H1 (cell line): ENCODE data around the gene ANKLE1. TPM values are rescaled to one million over a fixed set of nuclear protein-coding genes. Genes with fewer than 3 reads are reported as not detected.

Experiments
- ASH2L ChIP-seq: fragments of 200-600, 300-600 bp; sonication (generic); IDR thresholded peaks from one replicate; pipeline ENCODE4 v1.7.1; 2017; ENCODE audit warnings: low read length
- CBX5 ChIP-seq: fragments of 300-800, 300-1000 bp; sonication (generic); IDR thresholded peaks from 2 replicates; pipeline ENCODE4 v1.7.1; 2016; ENCODE audit warnings: antibody characterized with exemption, low read length, low read depth
- CTBP2 ChIP-seq: IDR thresholded peaks from 2 replicates; pipeline ENCODE4 v1.7.0; 2011; ENCODE audit warnings: borderline replicate concordance, mild to moderate bottlenecking, moderate library complexity, mixed read lengths, low read length; ENCODE audit not compliant: insufficient read depth, insufficient read length
- CTCF ChIP-seq, 3 experiments: IDR thresholded peaks; 1 replicate in 2 of 3; 2 replicates in 1 of 3; pipeline versions ENCODE4 v1.5.1 to v1.6.1; 2011; ENCODE audit warnings: low read length in 3 of 3, mild to moderate bottlenecking in 3 of 3, inconsistent platforms in 2 of 3, low read depth in 1 of 3, moderate library complexity in 1 of 3; ENCODE audit not compliant: insufficient read depth in 1 of 3; ENCODE audit errors: control extremely low read depth in 1 of 3
- HDAC2 ChIP-seq, 2 experiments: fragments of 300-600 bp in 1 of 2; sonication (generic) in 1 of 2; IDR thresholded peaks; 2 replicates each; pipeline ENCODE4 v1.6.1; 2011 to 2012; ENCODE audit warnings: low read depth in 2 of 2, low read length in 2 of 2, mild to moderate bottlenecking in 2 of 2, moderate library complexity in 2 of 2, borderline replicate concordance in 1 of 2, inconsistent platforms in 1 of 2
- NANOG ChIP-seq: IDR thresholded peaks from 2 replicates; pipeline ENCODE4 v1.6.1; 2011; ENCODE audit warnings: low read length, low read depth, mild to moderate bottlenecking, inconsistent platforms; ENCODE audit not compliant: insufficient read depth, poor library complexity, severe bottlenecking
- PHF8 ChIP-seq: fragments of 200-600 bp; sonication (generic); conservative IDR thresholded peaks from 2 replicates; pipeline ENCODE4 v1.7.1; 2012; ENCODE audit warnings: low read depth, mild to moderate bottlenecking, inconsistent platforms, low read length, moderate library complexity
- POLR2AphosphoS5 ChIP-seq: IDR thresholded peaks from 2 replicates; pipeline ENCODE4 v1.6.1; 2011; ENCODE audit warnings: low read depth, low read length
- RAD21 ChIP-seq, 2 experiments: IDR thresholded peaks in 1 of 2; conservative IDR thresholded peaks in 1 of 2; 2 replicates each; pipeline ENCODE4 v1.6.1; 2011; ENCODE audit warnings: low read depth in 2 of 2, low read length in 2 of 2, improper control_type of control experiment in 1 of 2, inconsistent platforms in 1 of 2, mild to moderate bottlenecking in 1 of 2, moderate library complexity in 1 of 2
- RXRA ChIP-seq: IDR thresholded peaks from 2 replicates; pipeline ENCODE4 v1.6.1; 2011; ENCODE audit warnings: low read depth, mild to moderate bottlenecking, low read length, moderate library complexity; ENCODE audit not compliant: insufficient read depth
- SAP30 ChIP-seq: fragments of 300-600 bp; sonication (generic); IDR thresholded peaks from 2 replicates; pipeline ENCODE4 v1.7.1; 2012; ENCODE audit warnings: low read length, moderate library complexity, mild to moderate bottlenecking, inconsistent platforms; ENCODE audit not compliant: insufficient read depth, insufficient replicate concordance
- SP2 ChIP-seq: IDR thresholded peaks from 2 replicates; pipeline ENCODE4 v1.6.1; 2012; ENCODE audit warnings: mild to moderate bottlenecking, low read length, inconsistent platforms
- SUZ12 ChIP-seq: fragments of 200-600 bp; sonication (generic); IDR thresholded peaks from 2 replicates; pipeline ENCODE4 v1.6.1; 2012; ENCODE audit warnings: mild to moderate bottlenecking, inconsistent platforms, low read length, moderate library complexity, mixed read lengths
- YY1 ChIP-seq: IDR thresholded peaks from 2 replicates; pipeline ENCODE4 v1.6.1; 2011; ENCODE audit warnings: low read depth, mild to moderate bottlenecking, low read length
- polyA plus RNA-seq, 7 experiments: library from polyadenylated mRNA; depleted of rRNA in 3 of 7; stranded (reverse) in 5 of 7; unstranded in 2 of 7; fragments of >200 nt in 5 of 7; fragments of 200-250 nt in 2 of 7; gene quantifications; 1 replicate in 5 of 7; 2 replicates in 1 of 7; 4 replicates in 1 of 7; pipeline versions ENCODE4 v1.2.1 to v1.2.3, GENCODE V29; 2011 to 2013; ENCODE audit warnings: missing spikeins in 2 of 7, mixed read lengths in 2 of 7
- total RNA-seq: library from RNA; stranded (reverse); fragmentation: NEBNext Ultra II Directional; extraction: Animal tissue kit (Norgen Biotek cat#: 25700); gene quantifications from 2 replicates; pipeline ENCODE4 v1.2.1, GENCODE V29; 2021

Gene ANKLE1
- total and polyA plus RNA-seq, 2 of the 8 experiments (the other 6 are each of a cell fraction or from before 2014, with no cell fraction given) = 6.1 to 9.6 TPM

GRCh38 chr19:17235300-17235970, 46.3 kb upstream of the ANKLE1 start (continued):
- TF ChIP-seq SAP30 = no peak
- TF ChIP-seq SP2 = no peak
- TF ChIP-seq CTCF (IDR thresholded peaks at IDR 0.05; ENCODE audit: control extremely low read depth in 1 of 3, insufficient read depth in 1 of 3, low read depth in 1 of 3, low read length in 3 of 3) = peak; percentile 32 to 51 (median 45)
- peak; percentile 45 for TF ChIP-seq PHF8
- TF ChIP-seq YY1 = peak; percentile 68; the same call in 1 of the 2 replicates
- TF ChIP-seq RXRA = no peak
- TF ChIP-seq HDAC2 (IDR thresholded peaks at IDR 0.05; ENCODE audit: borderline replicate concordance in 1 of 2, low read depth in 2 of 2, low read length in 2 of 2) = peak; percentile 51 to 65; a peak in 2 of 4 replicates
- TF ChIP-seq POLR2AphosphoS5 = 0 out of 2 replicates have a peak, but pooled peaks have one; percentile 4
- no peak for TF ChIP-seq CBX5
- no peak for TF ChIP-seq NANOG
- TF ChIP-seq SUZ12 = no peak
- peak; percentile 23 to 37 for TF ChIP-seq RAD21 (IDR thresholded peaks at IDR 0.05 in 1 of 2, conservative IDR thresholded peaks at IDR 0.05 in 1 of 2; ENCODE audit: low read depth in 2 of 2, low read length in 2 of 2)
- TF ChIP-seq ASH2L = peak; percentile 19
- TF ChIP-seq CTBP2 = no peak
